ENCODE results near the gene FUNDC2. TPM values are rescaled to one million over a fixed set of nuclear protein-coding genes. Genes with fewer than 3 reads are reported as not detected.

Gene FUNDC2
- total and polyA plus RNA-seq, 2 of the 13 experiments (the other 11 are each of a cell fraction or from before 2014, with no cell fraction given), result 65.3 to 109 TPM

DNA sequence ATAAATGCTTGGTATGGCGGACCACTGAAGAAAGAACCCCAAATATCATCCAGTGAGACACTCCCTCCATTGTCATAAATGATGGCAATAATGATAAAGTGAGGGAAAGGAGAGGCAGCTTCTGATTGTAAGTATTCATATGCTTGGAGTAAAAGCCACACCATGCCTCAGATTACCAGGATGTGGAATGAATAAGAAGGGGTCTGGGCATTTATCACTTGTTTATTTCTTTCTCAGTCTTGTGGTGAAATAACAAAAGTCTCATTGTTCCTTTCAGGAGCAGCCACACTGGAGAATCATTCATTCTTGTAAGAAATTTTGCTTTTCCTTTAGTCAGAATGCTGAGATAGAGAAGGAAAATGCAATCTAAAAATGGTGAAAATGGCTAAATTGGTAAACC, 25.8 kb upstream of the FUNDC2 start:
- WGBS (ENCODE audit: low lambda C conversion rate), result 30% methylated on average over 1 of the region's 1 CpG
- Histone ChIP-seq H3K4me2 (ENCODE audit: low read depth, low read length) (no peak overlapping the region), H3K9ac (ENCODE audit: insufficient read depth, low read depth, low read length) (no peak overlapping the region), H2AFZ (ENCODE audit: low read length) (no peak overlapping the region), H4K20me1 (ENCODE audit: insufficient read depth, low read length) (no peaks in the 10 kb centered on the region), H3K4me1 (ENCODE audit: insufficient read depth, low read length) (peaks cover 7% of the 10 kb centered on the region), H3K36me3 (replicated peaks in 1 of 2; ENCODE audit: control insufficient read depth in 1 of 2, insufficient read depth in 2 of 2, low read length in 2 of 2) (no peaks in the 10 kb centered on the region), H3K9me3 (ENCODE audit: low read length) (no peaks in the 10 kb centered on the region), H3K27ac (ENCODE audit: extremely low read length, insufficient read depth, low read length) (no peak overlapping the region), H3K27me3 (ENCODE audit: control insufficient read depth in 1 of 2, insufficient read depth in 2 of 2, low read length in 2 of 2) (no peaks in the 10 kb centered on the region), H3K4me3 (replicated peaks in 1 of 3; ENCODE audit: insufficient read depth in 1 of 3, low read depth in 2 of 3, low read length in 3 of 3) (no peak overlapping the region), H3K79me2 (ENCODE audit: insufficient read depth, low read length) (no peaks in the 10 kb centered on the region)
- no TSS peak for BruUV-seq (replicated peaks)
- ATAC-seq, result no peak
- in situ Hi-C loops (cut with HindIII; ENCODE audit: extremely low pct_ligation_motif_present, low pct_unique_long_range_greater_than_20kb) (no loop called here), intact Hi-C loops (cut with micrococcal nuclease; ENCODE audit: unreplicated experiment) (no loop called here)
- TF ChIP-seq SALL1 (CRISPR knock-in tag; IDR thresholded peaks at IDR 0.05), result no peak
- CTCF ChIA-PET (ENCODE audit: low intra/inter-chr PET ratio, low total read pairs), result no interaction called here
- no peak for FAIRE-seq
- DNase-seq (ENCODE audit: low spot score), result no peak
- POLR2A ChIA-PET, result no interaction called here

DNA sequence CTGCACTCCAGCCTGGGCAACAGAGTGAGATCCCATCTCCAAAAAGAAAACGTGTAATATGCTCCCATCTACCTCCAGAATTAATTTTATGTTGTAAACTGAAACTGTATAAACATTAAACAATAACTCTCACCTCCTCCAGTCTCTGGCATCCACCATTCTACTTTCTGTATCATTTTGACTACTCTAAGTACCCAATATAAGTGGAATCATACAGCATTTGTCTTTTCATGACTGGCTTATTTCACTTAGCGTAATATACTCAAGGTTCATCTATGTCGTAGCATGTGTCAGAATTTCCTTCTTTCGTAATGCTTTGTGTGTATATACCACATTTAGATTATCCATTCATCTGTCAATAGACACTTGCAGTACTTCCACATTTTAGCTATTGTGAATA, 24.8 kb upstream of the FUNDC2 start:
- Histone ChIP-seq H3K4me2 (ENCODE audit: low read depth, low read length) (no peak overlapping the region), H3K27ac (ENCODE audit: extremely low read length, insufficient read depth, low read length) (no peak overlapping the region), H3K9ac (ENCODE audit: insufficient read depth, low read depth, low read length) (no peak overlapping the region), H3K9me3 (ENCODE audit: low read length) (no peaks in the 10 kb centered on the region), H2AFZ (ENCODE audit: low read length) (no peak overlapping the region), H3K4me1 (ENCODE audit: insufficient read depth, low read length) (peaks cover 7% of the 10 kb centered on the region), H3K36me3 (replicated peaks in 1 of 2; ENCODE audit: control insufficient read depth in 1 of 2, insufficient read depth in 2 of 2, low read length in 2 of 2) (no peaks in the 10 kb centered on the region), H3K79me2 (ENCODE audit: insufficient read depth, low read length) (no peaks in the 10 kb centered on the region), H3K27me3 (ENCODE audit: control insufficient read depth in 1 of 2, insufficient read depth in 2 of 2, low read length in 2 of 2) (no peaks in the 10 kb centered on the region), H3K4me3 (replicated peaks in 1 of 3; ENCODE audit: insufficient read depth in 1 of 3, low read depth in 2 of 3, low read length in 3 of 3) (no peak overlapping the region), H4K20me1 (ENCODE audit: insufficient read depth, low read length) (no peaks in the 10 kb centered on the region)
- ChIA-PET CTCF (ENCODE audit: low intra/inter-chr PET ratio, low total read pairs) (no interaction called here), POLR2A (no interaction called here)
- FAIRE-seq, result no peak
- in situ Hi-C loops (cut with HindIII; ENCODE audit: extremely low pct_ligation_motif_present, low pct_unique_long_range_greater_than_20kb), result no loop called here
- 68% methylated on average over 4 of the region's 4 CpGs for WGBS (ENCODE audit: low lambda C conversion rate)
- intact Hi-C loops (cut with micrococcal nuclease; ENCODE audit: unreplicated experiment), result no loop called here
- BruUV-seq (replicated peaks), result no TSS peak
- ATAC-seq, result no peak
- no peak for DNase-seq (ENCODE audit: low spot score)
- TF ChIP-seq FOXK1 (CRISPR knock-in tag; IDR thresholded peaks at IDR 0.05; ENCODE audit: borderline replicate concordance, low read depth), result no peak
- TF ChIP-seq, protein P1, sequence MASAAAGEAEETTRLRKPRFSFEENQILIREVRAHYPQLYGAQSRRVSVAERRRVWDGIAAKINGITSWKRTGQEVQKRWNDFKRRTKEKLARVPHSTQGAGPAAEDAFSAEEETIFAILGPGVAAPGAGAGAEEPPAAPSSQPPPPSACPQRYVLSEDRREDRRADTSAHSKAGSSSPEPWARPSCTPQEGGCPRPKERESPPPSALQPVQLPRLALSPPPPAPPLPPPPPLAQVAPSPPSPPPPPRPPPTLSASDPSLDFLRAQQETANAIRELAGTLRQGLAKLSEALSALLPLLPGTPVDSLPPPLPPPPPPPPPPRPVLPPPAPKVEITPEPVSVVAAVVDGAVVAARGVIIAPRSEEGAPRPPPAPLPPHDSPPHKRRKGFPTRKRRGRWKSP (CRISPR knock-in tag; IDR thresholded peaks at IDR 0.05), result no peak

Data from HepG2 (cell line).